OCI-M2 (cell line): ENCODE data around the gene DNA2.

Experiments
- DNase-seq: peaks from one replicate; lab custom pipeline; 2025; ENCODE audit not compliant: unreplicated experiment; lab: John Stamatoyannopoulos, UW

The DNA2 gene

DNA sequence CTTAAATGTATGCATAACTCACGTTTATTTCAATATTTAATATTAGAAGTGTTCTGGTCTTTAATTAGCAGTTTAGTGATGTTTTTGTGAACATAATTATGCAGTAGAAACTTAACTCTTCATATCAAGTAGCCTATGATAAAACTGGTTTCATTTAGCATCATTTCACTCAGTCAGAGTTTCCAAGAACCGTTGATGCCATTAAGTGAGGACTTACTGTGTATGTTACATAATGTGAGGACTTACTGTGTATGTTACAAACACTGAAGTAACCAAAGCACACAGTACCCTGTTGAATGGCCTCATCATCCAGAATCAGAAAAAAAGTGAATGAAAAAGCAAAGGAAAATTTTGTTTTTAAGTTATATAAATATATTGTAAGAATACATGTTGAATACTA is 106.2 kb downstream of the DNA2 start:
- DNase-seq = no peak

GRCh38 chr10:68364101-68364886 is 107.5 kb downstream of the DNA2 start:
- no peak for DNase-seq
